Measurements from ENCODE around the gene GRM7.

Gene GRM7

GRCh38 chr3:7573330-7573729 lies 712.4 kb downstream of the GRM7 start:
- ChIA-PET CTCF (no interaction called here), POLR2A (no interaction called here)
- DNase-seq (ENCODE audit: extremely low spot score), result no peak
- TF ChIP-seq CTCF (IDR thresholded peaks at IDR 0.05; ENCODE audit: control extremely low read depth, extremely low read depth, low read depth, missing control alignments), result no peak

GRCh38 chr3:7574435-7574834 lies 713.5 kb downstream of the GRM7 start:
- no peak for DNase-seq (ENCODE audit: extremely low spot score)
- CTCF ChIA-PET, result interaction anchor here (1.3 kb wide), 1 partner anchor 56 kb away, joined by 3 read pairs; no protein-coding TSS in a partner anchor
- POLR2A ChIA-PET, result no interaction called here
- no peak for TF ChIP-seq CTCF (IDR thresholded peaks at IDR 0.05; ENCODE audit: control extremely low read depth, extremely low read depth, low read depth, missing control alignments)

GRCh38 chr3:7576071-7576470 lies 715.2 kb downstream of the GRM7 start:
- DNase-seq (ENCODE audit: extremely low spot score), result no peak
- ChIA-PET POLR2A (no interaction called here), CTCF (no interaction called here)
- no peak for TF ChIP-seq CTCF (IDR thresholded peaks at IDR 0.05; ENCODE audit: control extremely low read depth, extremely low read depth, low read depth, missing control alignments)

GRCh38 chr3:7576506-7576905 lies 715.6 kb downstream of the GRM7 start:
- ChIA-PET CTCF (no interaction called here), POLR2A (no interaction called here)
- no peak for DNase-seq (ENCODE audit: extremely low spot score)
- no peak for TF ChIP-seq CTCF (IDR thresholded peaks at IDR 0.05; ENCODE audit: control extremely low read depth, extremely low read depth, low read depth, missing control alignments)

- TF ChIP-seq CTCF (IDR thresholded peaks at IDR 0.05; ENCODE audit: control extremely low read depth, extremely low read depth, low read depth, missing control alignments), result no peak
- no peak for DNase-seq (ENCODE audit: extremely low spot score)
- POLR2A ChIA-PET, result no interaction called here
- CTCF ChIA-PET, result no interaction called here
Measured at GRCh38 chr3:7577513-7577912, 716.6 kb downstream of the GRM7 start.

- DNase-seq (ENCODE audit: extremely low spot score), result no peak
- ChIA-PET CTCF (no interaction called here), POLR2A (no interaction called here)
- TF ChIP-seq CTCF (IDR thresholded peaks at IDR 0.05; ENCODE audit: control extremely low read depth, extremely low read depth, low read depth, missing control alignments), result no peak
Measured at GRCh38 chr3:7581831-7582230, 720.9 kb downstream of the GRM7 start.

- ChIA-PET POLR2A (no interaction called here), CTCF (interaction anchor here (1.1 to 1.4 kb wide), 3 partner anchors 10 to 24 kb away, joined by 3 read pairs; no protein-coding TSS in a partner anchor)
- DNase-seq (ENCODE audit: extremely low spot score), result no peak
- no peak for TF ChIP-seq CTCF (IDR thresholded peaks at IDR 0.05; ENCODE audit: control extremely low read depth, extremely low read depth, low read depth, missing control alignments)
Measured at GRCh38 chr3:7585052-7585451, 724.1 kb downstream of the GRM7 start.
